HG03139 (cell line): ENCODE data around the gene TET2.
A peak's percentile ranks its signal among the peaks of the same experiment; 100 is the strongest.

Experiments used
- ATAC-seq: cut with Tn5 transposase; IDR thresholded peaks from one replicate; pipeline ENCODE4 v1.9.1; 2021; ENCODE audit not compliant: unreplicated experiment

Gene TET2

GRCh38 chr4:105182211-105182610, 35.5 kb downstream of the TET2 start:
- ATAC-seq, result no peak

GRCh38 chr4:105184316-105184980, 37.8 kb downstream of the TET2 start:
- no peak for ATAC-seq

GRCh38 chr4:105186701-105187161, 40.1 kb downstream of the TET2 start:
- no peak for ATAC-seq

- ATAC-seq, result no peak
These were observed 43.4 kb downstream of the TET2 start for GRCh38 chr4:105189855-105190650.

GRCh38 chr4:105191621-105192210, 45.0 kb downstream of the TET2 start:
- ATAC-seq, result peak; percentile 40

GRCh38 chr4:105192474-105192873, 45.8 kb downstream of the TET2 start:
- ATAC-seq, result no peak

- ATAC-seq, result no peak
These were observed 46.2 kb downstream of the TET2 start for GRCh38 chr4:105192910-105193309.

- no peak for ATAC-seq
These were observed 46.9 kb downstream of the TET2 start for GRCh38 chr4:105193536-105193935.

- ATAC-seq, result peak; percentile 87
These were observed 47.9 kb downstream of the TET2 start for GRCh38 chr4:105194328-105195231.

GRCh38 chr4:105196523-105197145, 50.0 kb downstream of the TET2 start:
- ATAC-seq, result no peak

- ATAC-seq, result no peak
These were observed 51.1 kb downstream of the TET2 start for GRCh38 chr4:105197777-105198176.

GRCh38 chr4:105198541-105198940, 51.9 kb downstream of the TET2 start:
- ATAC-seq, result no peak

GRCh38 chr4:105206214-105206613, 59.5 kb downstream of the TET2 start:
- no peak for ATAC-seq

- no peak for ATAC-seq
These were observed 60.7 kb downstream of the TET2 start for GRCh38 chr4:105207386-105207785.

- ATAC-seq, result no peak
These were observed 61.9 kb downstream of the TET2 start for GRCh38 chr4:105208561-105208960.

GRCh38 chr4:105210916-105211315, 64.2 kb downstream of the TET2 start:
- ATAC-seq, result no peak

GRCh38 chr4:105215609-105216313, 69.1 kb downstream of the TET2 start:
- no peak for ATAC-seq

GRCh38 chr4:105225500-105225899, 78.8 kb downstream of the TET2 start:
- ATAC-seq, result no peak

GRCh38 chr4:105227054-105227453, 80.4 kb downstream of the TET2 start:
- ATAC-seq, result no peak

- ATAC-seq, result no peak
These were observed 83.6 kb downstream of the TET2 start for GRCh38 chr4:105230287-105230686.
